Keratinocyte (primary cell): ENCODE measurements around the gene YAP1. TPM values are rescaled to one million over a fixed set of nuclear protein-coding genes. Genes with fewer than 3 reads are reported as not detected.

Experiments
- DNase-seq: peaks from one replicate; pipeline ENCODE4 v3.0.0-alpha.2; 2011; ENCODE audit warnings: low read depth, missing footprints, low spot score
- FAIRE-seq: peaks from 2 replicates; lab custom pipeline; 2011; peaks lifted over from hg19 to GRCh38; lab: Jason Lieb, UNC
- H2AFZ ChIP-seq: 2 replicates; pipeline ENCODE4 v1.6.0; 2012; ENCODE audit warnings: low read length, control low read depth, inconsistent platforms; ENCODE audit not compliant: control insufficient read depth
- H3K27ac ChIP-seq: 2 replicates; pipeline ENCODE4 v1.5.1; 2011; ENCODE audit warnings: low read length; ENCODE audit not compliant: control insufficient read depth, insufficient read depth
- H3K27me3 ChIP-seq: 3 replicates; pipeline ENCODE4 v1.6.0; 2011; ENCODE audit warnings: low read length; ENCODE audit not compliant: control insufficient read depth, insufficient read depth; ENCODE audit errors: extremely low read depth
- H3K36me3 ChIP-seq, 2 experiments: 2 replicates in 1 of 2; 3 replicates in 1 of 2; pipeline ENCODE4 v1.5.1; 2011; ENCODE audit warnings: low read length in 2 of 2, mild to moderate bottlenecking in 1 of 2; ENCODE audit not compliant: control insufficient read depth in 2 of 2, insufficient read depth in 2 of 2; ENCODE audit errors: extremely low read depth in 1 of 2
- H3K4me1 ChIP-seq: 3 replicates; pipeline ENCODE4 v1.5.1; 2011; ENCODE audit warnings: low read length; ENCODE audit not compliant: control insufficient read depth, insufficient read depth; ENCODE audit errors: extremely low read depth
- H3K4me2 ChIP-seq: 3 replicates; pipeline ENCODE4 v1.6.0; 2011; ENCODE audit warnings: low read depth, low read length; ENCODE audit not compliant: control insufficient read depth, insufficient read depth; ENCODE audit errors: extremely low read depth
- H3K4me3 ChIP-seq, 3 experiments: fragments of 200-600 bp in 1 of 3; sonication (generic) in 1 of 3; 2 replicates in 2 of 3; 3 replicates in 1 of 3; pipeline ENCODE4 v1.5.1; 2011 to 2016; ENCODE audit warnings: low read length in 3 of 3, mild to moderate bottlenecking in 3 of 3, control low read depth in 2 of 3, inconsistent platforms in 1 of 3, low read depth in 1 of 3, mixed read lengths in 1 of 3, mixed run types in 1 of 3, moderate library complexity in 1 of 3; ENCODE audit not compliant: control insufficient read depth in 2 of 3, insufficient read depth in 2 of 3; ENCODE audit errors: extremely low read depth in 1 of 3
- H3K79me2 ChIP-seq: 2 replicates; pipeline ENCODE4 v1.6.0; 2012; ENCODE audit warnings: low read length; ENCODE audit not compliant: control insufficient read depth, insufficient read depth
- H3K9ac ChIP-seq: 3 replicates; pipeline ENCODE4 v1.6.0; 2011; ENCODE audit warnings: low read length; ENCODE audit not compliant: control insufficient read depth, insufficient read depth; ENCODE audit errors: extremely low read depth
- H3K9me1 ChIP-seq: 3 replicates; pipeline ENCODE4 v1.6.0; 2011; ENCODE audit warnings: low read length; ENCODE audit not compliant: control insufficient read depth, insufficient read depth; ENCODE audit errors: extremely low read depth
- H3K9me3 ChIP-seq: 2 replicates; pipeline ENCODE4 v1.5.1; 2012; ENCODE audit warnings: low read depth, low read length; ENCODE audit not compliant: control insufficient read depth
- H4K20me1 ChIP-seq: 3 replicates; pipeline ENCODE4 v1.6.0; 2011; ENCODE audit warnings: low read length; ENCODE audit not compliant: control insufficient read depth, insufficient read depth; ENCODE audit errors: extremely low read depth
- EZH2 ChIP-seq: IDR thresholded peaks from one replicate; pipeline ENCODE4 v1.6.1; 2012; ENCODE audit warnings: inconsistent platforms, mild to moderate bottlenecking, low read length, moderate library complexity
- dilution Hi-C: fragments of 300-500 bp; cut with MboI; formaldehyde crosslinking; loops from one replicate; pipeline ENCODE4 v1.7.0; 2020; ENCODE audit warnings: low sequenced_read_pairs; ENCODE audit not compliant: extremely low pct_ligation_motif_present
- polyA plus RNA-seq, 5 experiments: library from polyadenylated mRNA; depleted of rRNA in 3 of 5; stranded (reverse) in 3 of 5; stranded (forward) in 1 of 5; unstranded in 1 of 5; fragments of >200 nt; gene quantifications; 1 replicate in 1 of 5; 2 replicates in 3 of 5; 3 replicates in 1 of 5; pipeline versions ENCODE4 v1.2.1 to v1.2.3, GENCODE V29; 2011 to 2012; ENCODE audit warnings: missing spikeins in 2 of 5, low read depth in 1 of 5, low replicate concordance in 1 of 5
- TF ChIP-seq, protein P1 (sequence below), 3 experiments: IDR thresholded peaks in 1 of 3; conservative IDR thresholded peaks in 1 of 3; optimal IDR thresholded peaks in 1 of 3; 2 replicates in 2 of 3; 3 replicates in 1 of 3; pipeline versions ENCODE3 to v1.5.1; 2011; ENCODE audit warnings: low read length in 3 of 3, mild to moderate bottlenecking in 3 of 3, moderate library complexity in 2 of 3, control low read depth in 1 of 3, inconsistent platforms in 1 of 3; ENCODE audit not compliant: insufficient read depth in 2 of 3; ENCODE audit errors: extremely low read depth in 1 of 3

YAP1 gene
- polyA plus RNA-seq, 1 donor (not counting 4 experiments of a cell fraction or from before 2014, with no cell fraction given) = 105 TPM

GRCh38 chr11:102081313-102081712 lies 28.9 kb upstream of the YAP1 start:
- Histone ChIP-seq H3K4me2 (no peak overlapping the region), H3K36me3 (no peaks in the 10 kb centered on the region), H3K79me2 (no peaks in the 10 kb centered on the region), H3K27ac (no peak overlapping the region), H3K9me3 (no peaks in the 10 kb centered on the region), H4K20me1 (no peaks in the 10 kb centered on the region), H2AFZ (no peak overlapping the region), H3K4me1 (peaks cover 7% of the 10 kb centered on the region), H3K4me3 (no peak overlapping the region), H3K27me3 (no peaks in the 10 kb centered on the region), H3K9me1 (no peaks in the 10 kb centered on the region), H3K9ac (no peak overlapping the region)
- no peak for TF ChIP-seq EZH2
- TF ChIP-seq, protein P1, sequence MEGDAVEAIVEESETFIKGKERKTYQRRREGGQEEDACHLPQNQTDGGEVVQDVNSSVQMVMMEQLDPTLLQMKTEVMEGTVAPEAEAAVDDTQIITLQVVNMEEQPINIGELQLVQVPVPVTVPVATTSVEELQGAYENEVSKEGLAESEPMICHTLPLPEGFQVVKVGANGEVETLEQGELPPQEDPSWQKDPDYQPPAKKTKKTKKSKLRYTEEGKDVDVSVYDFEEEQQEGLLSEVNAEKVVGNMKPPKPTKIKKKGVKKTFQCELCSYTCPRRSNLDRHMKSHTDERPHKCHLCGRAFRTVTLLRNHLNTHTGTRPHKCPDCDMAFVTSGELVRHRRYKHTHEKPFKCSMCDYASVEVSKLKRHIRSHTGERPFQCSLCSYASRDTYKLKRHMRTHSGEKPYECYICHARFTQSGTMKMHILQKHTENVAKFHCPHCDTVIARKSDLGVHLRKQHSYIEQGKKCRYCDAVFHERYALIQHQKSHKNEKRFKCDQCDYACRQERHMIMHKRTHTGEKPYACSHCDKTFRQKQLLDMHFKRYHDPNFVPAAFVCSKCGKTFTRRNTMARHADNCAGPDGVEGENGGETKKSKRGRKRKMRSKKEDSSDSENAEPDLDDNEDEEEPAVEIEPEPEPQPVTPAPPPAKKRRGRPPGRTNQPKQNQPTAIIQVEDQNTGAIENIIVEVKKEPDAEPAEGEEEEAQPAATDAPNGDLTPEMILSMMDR (optimal IDR thresholded peaks at IDR 0.05 in 1 of 3, IDR thresholded peaks at IDR 0.05 in 1 of 3, conservative IDR thresholded peaks at IDR 0.05 in 1 of 3; ENCODE audit: extremely low read depth in 1 of 3, insufficient read depth in 2 of 3, low read length in 3 of 3) = no peak
- dilution Hi-C loops = no loop called here
- FAIRE-seq (no peak), DNase-seq (no peak)

GRCh38 chr11:102085864-102086551 lies 24.2 kb upstream of the YAP1 start:
- H2AFZ ChIP-seq = no peak overlapping the region
- dilution Hi-C loops = no loop called here

More at GRCh38 chr11:102085864-102086551, 24.2 kb upstream of the YAP1 start:
- TF ChIP-seq EZH2 = no peak
- TF ChIP-seq, protein P1 (optimal IDR thresholded peaks at IDR 0.05 in 1 of 3, IDR thresholded peaks at IDR 0.05 in 1 of 3, conservative IDR thresholded peaks at IDR 0.05 in 1 of 3; ENCODE audit: extremely low read depth in 1 of 3, insufficient read depth in 2 of 3, low read length in 3 of 3) = no peak
- no peak for DNase-seq
- no peak for FAIRE-seq
- no peaks in the 10 kb centered on the region for H3K9me1 ChIP-seq
- no peaks in the 10 kb centered on the region for H4K20me1 ChIP-seq
- H3K27me3 ChIP-seq = no peaks in the 10 kb centered on the region
- H3K9ac ChIP-seq = no peak overlapping the region
- no peaks in the 10 kb centered on the region for H3K79me2 ChIP-seq
- H3K9me3 ChIP-seq = no peaks in the 10 kb centered on the region
- H3K36me3 ChIP-seq = no peaks in the 10 kb centered on the region
- no peaks in the 10 kb centered on the region for H3K4me1 ChIP-seq
- no peak overlapping the region for H3K4me2 ChIP-seq
- no peak overlapping the region for H3K27ac ChIP-seq
- H3K4me3 ChIP-seq = no peak overlapping the region
